Sigmoid colon (tissue), 7 donors: ENCODE measurements around the gene KCNQ5. TPM values are rescaled to one million over a fixed set of nuclear protein-coding genes. Genes with fewer than 3 reads are reported as not detected.
"Not testable (repeated sequence)": the region's sequence is repeated elsewhere in the genome, so short reads cannot be mapped to it uniquely, and the experiment has no call there.

ENCODE experiments used
- DNase-seq: peaks from one replicate; pipeline ENCODE4 v3.0.0-alpha.2; 2019
- H3K27ac ChIP-seq, 4 donors: fragments of 200-600 bp; sonication (generic); one replicate each; pipeline ENCODE4 v1.5.1; 2016 to 2019; ENCODE audit warnings: mild to moderate bottlenecking in 1 of 4
- H3K27me3 ChIP-seq, 3 donors: fragments of 200-600 bp; sonication (generic); one replicate each; pipeline ENCODE4 v1.5.1; 2019; ENCODE audit warnings: mild to moderate bottlenecking in 1 of 3
- H3K36me3 ChIP-seq, 4 donors: fragments of 200-600 bp; sonication (generic); one replicate each; pipeline ENCODE4 v1.5.1; 2016 to 2019
- H3K4me1 ChIP-seq, 4 donors: fragments of 200-600 bp; sonication (generic); one replicate each; pipeline ENCODE4 v1.5.1; 2017 to 2019
- H3K4me3 ChIP-seq, 4 donors: fragments of 200-600 bp; sonication (generic); one replicate each; pipeline ENCODE4 v1.5.1; 2017 to 2019; ENCODE audit warnings: mild to moderate bottlenecking in 2 of 4, moderate library complexity in 1 of 4
- H3K9me3 ChIP-seq, 4 donors: fragments of 200-600 bp in 3 of 4; sonication (generic) in 3 of 4; one replicate each; pipeline versions ENCODE4 v1.5.1 to v1.6.1; 2013 to 2019
- EP300 ChIP-seq, 4 donors: sonication (generic); formaldehyde crosslinking; IDR thresholded peaks; one replicate each; pipeline ENCODE4 v1.6.1; 2017; ENCODE audit warnings: antibody characterized with exemption in 4 of 4
- POLR2A ChIP-seq, 2 donors: fragments of 450-650 bp; IDR thresholded peaks; one replicate each; pipeline ENCODE4 v1.6.1; 2016; ENCODE audit warnings: antibody characterized with exemption in 2 of 2, mild to moderate bottlenecking in 2 of 2, moderate library complexity in 2 of 2
- POLR2AphosphoS5 ChIP-seq, 4 donors: sonication (generic); formaldehyde crosslinking; IDR thresholded peaks; one replicate each; pipeline ENCODE4 v1.6.1; 2017; ENCODE audit warnings: antibody characterized with exemption in 4 of 4
- WGBS, 2 donors: extraction: QIAGEN DNeasy Blood & Tissue Kit; methylation state at CpG; one replicate each; pipeline ENCODE4 v1.1.7; 2013; 5-methylcytosine and 5-hydroxymethylcytosine counted together
- intact Hi-C: fragments of 100-400 bp; cut with DNase I; formaldehyde crosslinking; loops from one replicate; pipeline ENCODE4 v1.15.1; 2023
- polyA plus RNA-seq, 3 donors: library from polyadenylated mRNA; stranded (reverse); fragments of 200-250 nt; gene quantifications; one replicate each; pipeline ENCODE4 v1.2.3, GENCODE V29; 2013
- total RNA-seq, 4 donors: library from RNA; depleted of rRNA; stranded (reverse); fragments of >200 nt; gene quantifications; one replicate each; pipeline ENCODE4 v1.1.0, GENCODE V29; 2016
- TF ChIP-seq, protein P1 (sequence below), 4 experiments: fragments of 450-650 bp in 3 of 4; fragments of 200-600 bp in 1 of 4; IDR thresholded peaks; one replicate each; pipeline ENCODE4 v1.5.1; 2016 to 2019; ENCODE audit warnings: antibody characterized with exemption in 4 of 4, mild to moderate bottlenecking in 3 of 4, moderate library complexity in 2 of 4
- donor health status: healthy with polysubstance abuse.
- donor health status: Bipolar disorder and iron deficiency.
- donor health status: healthy.

KCNQ5 gene
- total and polyA plus RNA-seq, 7 donors, result 0.49 to 2.1 (median 1.1) TPM; not detected in 2

DNA sequence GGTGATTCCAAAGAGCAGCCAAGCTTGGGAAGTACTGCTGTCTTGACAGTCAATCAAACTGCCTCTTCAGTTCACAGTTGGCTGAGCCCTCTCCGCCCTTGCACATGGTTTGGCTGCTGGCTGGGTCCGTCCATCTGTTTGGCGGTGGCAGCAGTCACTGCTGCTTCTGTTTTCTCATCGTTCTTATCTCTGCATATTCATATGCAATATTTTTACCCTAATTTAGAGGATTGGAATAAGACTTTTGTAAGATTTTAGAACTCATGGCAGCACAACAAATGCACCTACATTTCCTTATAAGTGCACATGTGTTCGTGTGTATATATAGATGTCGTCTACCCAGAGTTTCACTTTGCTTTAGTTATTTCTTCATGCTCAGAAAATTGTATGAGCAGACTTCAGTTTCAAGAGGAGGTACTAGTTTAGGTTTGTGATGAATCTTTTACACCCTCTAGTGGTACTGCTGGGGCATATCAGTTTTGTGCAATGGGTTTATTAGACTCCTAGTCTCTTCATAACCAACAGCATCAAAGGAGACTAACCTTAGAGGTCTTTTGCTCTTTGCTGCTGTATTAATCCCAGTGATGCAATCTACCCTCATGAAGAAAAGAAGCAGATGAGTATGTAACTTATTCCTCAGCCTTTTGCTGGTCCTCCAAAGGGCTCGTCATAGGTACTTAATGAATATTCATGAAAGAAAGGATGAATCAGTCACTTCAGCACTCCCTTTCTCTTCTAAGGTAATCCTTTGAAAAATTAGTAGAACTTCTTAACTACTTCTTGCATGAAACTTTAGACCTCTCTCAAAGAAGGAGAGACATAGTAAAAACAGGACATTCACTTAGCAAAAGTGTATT is 559.1 kb downstream of the KCNQ5 start:
- WGBS, 2 donors, result 17 to 23% methylated on average over 7 of the region's 7 CpGs
- H3K4me1 ChIP-seq, result peaks cover 0 to 6% (median 0%) of the 10 kb centered on the region in 4 donors
- H3K4me3 ChIP-seq, result peak overlapping the region in 3 of 4 donors; percentile 20 to 31 (median 23)
- no peaks in the 10 kb centered on the region for H3K36me3 ChIP-seq
- intact Hi-C loops, result no loop called here
- H3K9me3 ChIP-seq, result no peaks in the 10 kb centered on the region
- no peak overlapping the region for H3K27ac ChIP-seq
- DNase-seq, result no peak
- no peak for TF ChIP-seq EP300 (IDR thresholded peaks at IDR 0.05)
- no peak for TF ChIP-seq POLR2AphosphoS5 (IDR thresholded peaks at IDR 0.05)
- TF ChIP-seq, protein P1, sequence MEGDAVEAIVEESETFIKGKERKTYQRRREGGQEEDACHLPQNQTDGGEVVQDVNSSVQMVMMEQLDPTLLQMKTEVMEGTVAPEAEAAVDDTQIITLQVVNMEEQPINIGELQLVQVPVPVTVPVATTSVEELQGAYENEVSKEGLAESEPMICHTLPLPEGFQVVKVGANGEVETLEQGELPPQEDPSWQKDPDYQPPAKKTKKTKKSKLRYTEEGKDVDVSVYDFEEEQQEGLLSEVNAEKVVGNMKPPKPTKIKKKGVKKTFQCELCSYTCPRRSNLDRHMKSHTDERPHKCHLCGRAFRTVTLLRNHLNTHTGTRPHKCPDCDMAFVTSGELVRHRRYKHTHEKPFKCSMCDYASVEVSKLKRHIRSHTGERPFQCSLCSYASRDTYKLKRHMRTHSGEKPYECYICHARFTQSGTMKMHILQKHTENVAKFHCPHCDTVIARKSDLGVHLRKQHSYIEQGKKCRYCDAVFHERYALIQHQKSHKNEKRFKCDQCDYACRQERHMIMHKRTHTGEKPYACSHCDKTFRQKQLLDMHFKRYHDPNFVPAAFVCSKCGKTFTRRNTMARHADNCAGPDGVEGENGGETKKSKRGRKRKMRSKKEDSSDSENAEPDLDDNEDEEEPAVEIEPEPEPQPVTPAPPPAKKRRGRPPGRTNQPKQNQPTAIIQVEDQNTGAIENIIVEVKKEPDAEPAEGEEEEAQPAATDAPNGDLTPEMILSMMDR (IDR thresholded peaks at IDR 0.05), result peak; percentile 18 to 73 (median 60)
- no peaks in the 10 kb centered on the region for H3K27me3 ChIP-seq

DNA sequence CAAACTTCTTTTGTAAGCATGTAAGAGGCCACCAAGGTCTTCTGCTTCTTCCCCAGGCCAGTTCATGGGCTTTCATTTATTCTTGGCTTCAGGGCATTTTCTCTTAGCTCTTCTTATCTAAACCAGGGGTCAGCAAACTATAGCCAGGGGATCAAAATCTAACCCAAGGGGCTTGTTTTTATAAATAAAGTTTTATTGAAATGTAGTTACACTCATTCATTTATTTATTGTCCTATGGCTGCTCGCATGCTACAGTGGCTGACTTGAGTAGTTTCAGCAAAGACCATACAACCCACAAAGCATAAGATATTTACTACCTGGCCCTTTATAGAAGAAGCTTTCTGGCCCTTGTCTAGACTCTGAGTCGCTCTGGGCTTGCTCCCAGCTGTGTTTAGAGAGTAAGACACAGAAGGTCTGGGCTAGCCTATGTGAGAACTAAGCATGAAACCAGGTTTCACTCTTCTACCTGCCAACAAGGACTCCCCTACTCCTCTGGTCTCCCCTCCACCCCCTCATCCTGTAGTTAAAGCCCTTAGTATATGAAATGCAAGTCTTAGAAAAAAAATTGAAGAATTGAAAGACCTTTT is 560.2 kb downstream of the KCNQ5 start:
- Histone ChIP-seq H3K4me3 (no peak overlapping the region), H3K4me1 (peaks cover 0 to 6% (median 0%) of the 10 kb centered on the region in 4 donors), H3K27me3 (no peaks in the 10 kb centered on the region), H3K36me3 (no peaks in the 10 kb centered on the region), H3K27ac (no peak overlapping the region), H3K9me3 (no peaks in the 10 kb centered on the region)
- intact Hi-C loops, result no loop called here
- WGBS, 2 donors, result 51 to 81% methylated on average over 2 of the region's 2 CpGs
- DNase-seq, result no peak
- TF ChIP-seq POLR2A (IDR thresholded peaks at IDR 0.05), result no peak
- TF ChIP-seq, protein P1 (IDR thresholded peaks at IDR 0.05), result no peak
- TF ChIP-seq POLR2AphosphoS5 (IDR thresholded peaks at IDR 0.05), result no peak
- no peak for TF ChIP-seq EP300 (IDR thresholded peaks at IDR 0.05)

DNA sequence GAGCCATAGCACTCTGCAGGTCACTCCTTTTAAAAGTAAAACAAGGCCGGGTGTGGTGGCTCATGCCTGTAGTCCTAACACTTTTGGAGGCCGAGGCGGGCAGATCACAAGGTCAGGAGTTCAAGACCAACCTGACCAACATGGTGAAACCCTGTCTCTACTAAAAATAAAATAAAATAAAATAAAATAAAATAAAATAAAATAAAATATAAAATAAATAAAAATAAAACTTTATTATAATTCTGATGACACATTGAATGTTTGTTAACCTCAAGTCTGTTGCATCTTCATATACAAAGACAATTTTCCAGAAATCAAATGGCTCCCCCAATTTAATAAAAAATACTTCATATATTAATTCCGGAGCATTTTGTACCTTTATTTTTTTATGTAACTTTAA is 571.4 kb downstream of the KCNQ5 start:
- 92 to 97% methylated on average over 4 of the region's 4 CpGs for WGBS, 2 donors
- intact Hi-C loops, DNase-seq: not testable (repeated sequence)

DNA sequence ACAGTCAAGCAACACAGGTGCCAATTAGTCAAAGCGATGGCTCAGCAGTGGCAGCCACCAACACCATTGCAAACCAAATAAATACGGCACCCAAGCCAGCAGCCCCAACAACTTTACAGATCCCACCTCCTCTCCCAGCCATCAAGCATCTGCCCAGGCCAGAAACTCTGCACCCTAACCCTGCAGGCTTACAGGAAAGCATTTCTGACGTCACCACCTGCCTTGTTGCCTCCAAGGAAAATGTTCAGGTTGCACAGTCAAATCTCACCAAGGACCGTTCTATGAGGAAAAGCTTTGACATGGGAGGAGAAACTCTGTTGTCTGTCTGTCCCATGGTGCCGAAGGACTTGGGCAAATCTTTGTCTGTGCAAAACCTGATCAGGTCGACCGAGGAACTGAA is 572.9 kb downstream of the KCNQ5 start:
- Histone ChIP-seq H3K27ac (no peak overlapping the region), H3K36me3 (no peaks in the 10 kb centered on the region), H3K27me3 (no peaks in the 10 kb centered on the region), H3K4me3 (no peak overlapping the region), H3K4me1 (no peaks in the 10 kb centered on the region), H3K9me3 (no peaks in the 10 kb centered on the region)
- intact Hi-C loops, result no loop called here
- DNase-seq, result no peak
- TF ChIP-seq POLR2A (IDR thresholded peaks at IDR 0.05) (no peak), EP300 (IDR thresholded peaks at IDR 0.05) (no peak), POLR2AphosphoS5 (IDR thresholded peaks at IDR 0.05) (no peak)
- TF ChIP-seq, protein P1 (IDR thresholded peaks at IDR 0.05), result no peak
- WGBS, 2 donors, result 89 to 95% methylated on average over 7 of the region's 7 CpGs

More for the DNA sequence above, 571.4 kb downstream of the KCNQ5 start:
- not testable (repeated sequence) for H3K9me3 ChIP-seq, H3K4me3 ChIP-seq, H3K27ac ChIP-seq, H3K36me3 ChIP-seq, H3K4me1 ChIP-seq, H3K27me3 ChIP-seq

DNA sequence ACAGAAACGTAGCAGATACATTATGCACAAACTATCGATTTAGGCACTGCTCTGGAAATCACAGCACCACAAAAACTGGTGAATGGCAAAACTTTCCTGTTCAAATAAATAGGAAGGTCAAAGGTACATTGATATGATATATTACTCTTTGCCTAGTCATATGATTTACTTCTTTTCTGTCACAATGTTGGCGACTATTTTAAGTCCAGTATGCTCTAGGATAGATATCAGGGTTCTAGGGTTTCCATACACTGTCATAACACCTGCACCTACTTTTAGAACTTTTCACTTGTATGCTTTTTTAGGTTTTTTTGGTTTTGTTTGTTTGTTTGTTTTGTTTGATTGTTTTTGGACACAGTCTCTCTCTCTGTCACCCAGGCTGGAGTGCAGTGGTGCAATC is 578.4 kb downstream of the KCNQ5 start:
- Histone ChIP-seq H3K4me1 (no peaks in the 10 kb centered on the region), H3K36me3 (no peaks in the 10 kb centered on the region), H3K9me3 (no peaks in the 10 kb centered on the region), H3K4me3 (no peak overlapping the region), H3K27ac (no peak overlapping the region), H3K27me3 (no peaks in the 10 kb centered on the region)
- TF ChIP-seq POLR2AphosphoS5 (IDR thresholded peaks at IDR 0.05) (no peak), EP300 (IDR thresholded peaks at IDR 0.05) (no peak), POLR2A (IDR thresholded peaks at IDR 0.05) (no peak)
- TF ChIP-seq, protein P1 (IDR thresholded peaks at IDR 0.05), result no peak
- 77 to 90% methylated on average over 3 of the region's 3 CpGs for WGBS, 2 donors
- DNase-seq, result no peak
- intact Hi-C loops, result no loop called here
